Measurements from ENCODE around the gene RNASEH2B.

Gene RNASEH2B

DNA sequence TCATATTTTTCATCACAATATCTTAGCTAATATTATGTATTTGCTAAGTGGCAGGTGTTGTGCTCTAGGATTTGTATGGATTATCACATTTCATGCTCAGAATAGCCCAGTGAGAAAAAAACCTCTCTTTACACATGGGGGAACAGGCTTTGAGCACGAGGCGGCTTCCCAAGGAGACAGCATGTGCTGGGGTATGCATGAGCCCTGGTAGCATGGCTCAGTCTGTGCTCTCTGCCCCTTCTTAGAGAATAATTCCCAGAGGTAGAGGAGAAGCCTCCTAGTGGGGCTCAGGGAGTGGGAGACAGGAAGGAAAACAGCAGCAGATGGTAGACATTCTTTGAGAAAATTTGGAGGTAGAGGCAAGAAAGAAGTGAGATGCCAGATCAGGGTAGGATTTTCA is 31.6 kb downstream of the RNASEH2B start:
- no peak for DNase-seq (ENCODE audit: low read depth)

DNA sequence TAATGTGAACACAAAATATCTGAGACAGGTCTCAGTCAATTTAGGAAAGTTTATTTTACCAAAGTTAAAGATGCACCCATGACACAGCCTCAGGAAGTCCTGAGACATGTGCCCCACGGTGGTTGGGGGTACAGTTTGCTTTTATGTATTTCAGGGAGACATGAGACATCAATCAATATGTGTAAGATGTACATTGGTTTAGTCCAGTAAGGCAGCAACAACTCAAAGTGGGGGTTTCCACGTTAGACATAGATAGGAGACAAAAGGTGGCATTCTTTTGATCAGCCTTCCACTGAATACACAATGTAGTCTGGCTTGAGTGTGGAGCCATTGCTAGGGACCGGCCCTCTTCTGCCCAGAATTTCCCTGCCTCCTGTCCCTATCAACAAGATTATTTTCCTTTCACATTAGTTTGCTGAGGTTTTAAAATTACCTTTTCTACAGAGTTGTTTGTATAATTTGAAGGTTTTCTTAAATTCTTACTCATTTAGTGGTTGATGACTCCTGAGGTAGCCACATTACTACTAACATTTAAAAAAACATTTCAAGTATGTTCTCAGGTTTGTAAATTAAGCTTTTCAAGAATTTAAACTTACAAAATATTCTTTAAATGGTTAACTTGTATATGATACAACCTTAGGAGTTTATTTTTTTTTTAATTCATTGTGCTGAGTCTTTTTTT is 33.2 kb downstream of the RNASEH2B start:
- DNase-seq (ENCODE audit: low read depth), result no peak

DNA sequence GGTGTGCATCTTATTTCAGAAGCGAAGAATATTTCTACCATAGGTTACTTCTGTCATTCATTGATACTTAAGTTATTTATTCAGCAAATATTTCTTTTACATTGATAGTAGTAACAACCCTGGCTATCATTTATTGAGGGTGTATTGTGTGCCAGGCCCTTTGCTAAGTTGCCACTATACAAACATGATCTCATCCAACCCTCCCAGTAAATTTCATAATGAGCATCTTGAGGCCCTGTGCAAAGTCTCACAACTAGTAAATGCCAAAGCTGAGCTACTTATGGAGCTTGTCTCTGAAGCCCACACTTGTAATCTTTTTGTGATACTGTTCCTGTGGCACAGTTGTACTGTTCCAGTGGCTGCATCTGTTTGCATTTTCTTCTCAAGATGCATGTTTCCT is 36.1 kb downstream of the RNASEH2B start:
- DNase-seq (ENCODE audit: low read depth), result no peak

DNA sequence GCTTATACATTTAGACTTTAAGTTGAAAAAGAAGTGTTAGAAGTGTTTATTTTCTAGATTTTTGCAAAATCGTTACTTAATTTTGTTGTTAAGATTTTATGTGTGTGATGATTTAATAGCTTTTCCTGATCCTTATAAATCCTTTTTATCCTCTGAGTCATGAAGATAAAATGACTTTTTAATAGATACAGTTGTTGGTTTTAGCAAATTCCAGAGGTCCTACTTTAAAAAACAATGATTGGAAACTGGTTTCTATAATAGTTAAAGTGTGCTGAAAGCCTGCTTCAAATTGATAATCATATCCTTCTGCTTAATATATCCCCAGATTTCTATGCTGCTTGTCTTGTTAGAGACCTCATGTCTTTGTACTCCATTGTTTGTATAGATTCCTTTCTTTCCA is 39.0 kb downstream of the RNASEH2B start:
- no peak for DNase-seq (ENCODE audit: low read depth)

DNA sequence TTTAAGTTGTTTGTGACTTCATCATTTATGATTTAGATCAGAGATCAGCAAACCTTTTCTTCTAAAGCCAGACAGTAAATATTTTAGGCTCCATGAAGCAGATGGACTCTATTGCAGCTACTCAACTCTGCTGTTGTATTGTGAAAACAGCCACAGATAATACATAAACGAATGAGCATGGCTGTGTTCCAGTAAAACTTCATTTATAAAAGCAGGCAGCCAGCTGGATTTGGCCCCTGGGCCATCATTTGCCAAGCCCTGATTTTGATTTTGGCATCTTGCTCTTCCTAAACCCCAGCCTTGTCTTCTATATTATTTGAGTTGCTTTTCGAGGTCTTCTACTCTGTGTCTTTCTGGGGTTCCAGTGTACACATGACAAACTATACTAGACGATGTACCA is 41.3 kb downstream of the RNASEH2B start:
- DNase-seq (ENCODE audit: low read depth), result no peak

DNA sequence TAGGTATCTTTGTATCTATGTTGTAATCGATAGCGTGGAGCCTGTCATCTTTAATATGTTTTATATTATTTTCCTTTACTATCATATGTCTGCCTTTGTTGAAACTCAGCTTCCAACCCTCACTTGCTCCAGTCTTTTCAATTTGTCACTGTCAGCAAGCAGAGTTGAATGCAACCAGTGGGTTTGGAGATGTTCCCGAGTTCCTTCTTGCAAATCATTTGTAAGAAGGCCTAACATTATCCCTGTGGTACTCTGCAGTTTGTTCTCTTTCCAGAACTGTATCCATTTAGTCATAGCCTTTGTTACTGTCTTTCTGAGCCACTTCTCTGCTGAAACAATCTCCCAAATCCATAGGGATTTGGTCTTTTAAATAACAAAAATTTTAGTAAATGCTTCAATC is 41.8 kb downstream of the RNASEH2B start:
- DNase-seq (ENCODE audit: low read depth), result no peak

DNA sequence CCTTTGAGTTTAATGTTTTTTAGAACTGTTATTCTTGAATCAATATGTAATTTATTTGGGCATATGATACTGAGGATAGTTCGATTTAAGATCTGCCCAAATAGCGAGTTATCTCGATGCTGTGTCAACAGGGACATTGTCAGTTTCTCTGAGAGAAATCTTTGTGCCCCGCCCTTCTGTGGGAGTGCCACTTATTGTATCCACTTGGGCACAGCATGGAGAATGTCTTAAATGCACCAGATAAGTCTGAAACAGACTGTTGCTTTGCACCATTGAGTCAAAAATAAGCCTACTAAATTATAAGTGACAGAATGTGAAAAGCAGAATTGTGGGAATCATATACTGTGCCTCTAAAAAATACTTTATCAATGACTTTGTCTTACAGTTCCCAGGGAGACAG is 45.6 kb downstream of the RNASEH2B start:
- no peak for DNase-seq (ENCODE audit: low read depth)

DNA sequence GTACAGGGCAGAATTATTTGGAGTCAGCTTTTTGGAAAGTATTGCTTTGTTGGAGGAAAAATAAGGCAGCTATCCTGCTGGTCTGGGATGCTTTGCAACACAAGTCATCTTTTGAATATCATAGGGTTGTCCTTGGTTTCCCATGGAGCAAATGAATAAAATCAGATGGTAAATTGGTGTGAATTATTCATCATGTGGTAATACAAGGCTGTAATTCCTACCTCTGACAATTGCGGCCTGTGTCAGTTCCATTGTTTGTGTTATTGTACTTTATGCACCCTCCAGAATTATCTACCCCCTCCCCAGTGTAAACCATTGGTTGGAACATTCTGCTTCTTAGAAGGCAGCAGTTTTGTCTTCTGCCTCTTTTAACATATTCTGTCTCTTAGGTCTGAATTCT is 46.2 kb downstream of the RNASEH2B start:
- no peak for DNase-seq (ENCODE audit: low read depth)

DNA sequence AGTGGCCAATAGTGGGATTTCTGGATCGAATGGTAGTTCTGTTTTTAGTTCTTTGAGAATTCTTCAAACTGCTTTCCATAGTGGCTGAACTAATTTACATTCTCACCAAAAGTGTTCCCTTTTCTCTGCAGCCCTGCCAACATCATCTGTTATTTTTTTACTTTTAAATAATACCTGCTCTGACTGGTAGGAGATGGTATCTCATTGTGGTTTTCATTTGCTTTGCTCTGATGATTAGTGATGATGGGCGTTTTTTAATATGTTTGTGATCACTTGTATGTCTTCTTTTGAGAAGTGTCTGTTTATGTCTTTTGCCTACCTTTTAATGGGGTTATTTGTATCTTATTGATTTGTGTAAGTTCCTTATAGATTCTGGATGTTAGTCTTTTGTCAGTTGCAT is 48.0 kb downstream of the RNASEH2B start:
- DNase-seq (ENCODE audit: low read depth), result no peak

DNA sequence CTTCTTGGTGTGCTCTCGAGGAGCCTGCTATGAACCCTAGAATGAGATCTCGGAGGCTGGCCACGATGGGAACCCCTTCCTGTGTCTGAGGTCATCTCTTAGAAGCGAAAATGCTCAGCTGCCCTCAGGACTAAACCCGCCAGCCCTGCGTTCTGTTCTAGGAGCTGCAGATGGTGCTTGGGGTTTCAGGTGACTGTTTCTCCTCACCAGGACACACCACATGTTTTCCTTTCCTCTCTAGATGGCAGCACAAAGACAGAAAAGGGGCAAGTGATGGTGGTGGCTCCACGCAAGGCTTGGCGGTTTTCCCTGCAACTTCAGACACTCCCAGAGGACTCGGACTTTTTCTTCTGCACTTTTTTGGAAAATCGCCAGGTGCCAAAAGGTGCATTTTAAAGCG is 60.1 kb downstream of the RNASEH2B start:
- no peak for DNase-seq (ENCODE audit: low read depth)

DNA sequence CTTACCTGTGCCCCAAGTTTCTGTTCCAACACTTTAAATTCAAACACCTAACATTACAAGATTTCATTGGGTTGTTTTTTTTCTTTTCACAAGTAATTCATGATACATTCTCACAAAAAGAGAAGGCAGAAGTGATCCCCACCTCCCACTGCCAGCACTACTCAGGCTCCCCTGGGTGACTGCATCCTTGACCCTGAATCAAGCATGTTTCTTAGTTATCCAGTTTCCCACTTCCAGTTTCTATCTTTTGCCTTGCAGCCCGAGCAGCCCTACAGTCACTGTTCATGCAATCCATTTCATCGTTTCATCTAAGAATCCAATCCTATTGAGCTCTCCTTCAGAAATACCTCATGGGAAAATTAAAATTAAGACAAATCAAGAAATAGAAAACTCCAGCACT is 61.4 kb downstream of the RNASEH2B start:
- DNase-seq (ENCODE audit: low read depth), result no peak

DNA sequence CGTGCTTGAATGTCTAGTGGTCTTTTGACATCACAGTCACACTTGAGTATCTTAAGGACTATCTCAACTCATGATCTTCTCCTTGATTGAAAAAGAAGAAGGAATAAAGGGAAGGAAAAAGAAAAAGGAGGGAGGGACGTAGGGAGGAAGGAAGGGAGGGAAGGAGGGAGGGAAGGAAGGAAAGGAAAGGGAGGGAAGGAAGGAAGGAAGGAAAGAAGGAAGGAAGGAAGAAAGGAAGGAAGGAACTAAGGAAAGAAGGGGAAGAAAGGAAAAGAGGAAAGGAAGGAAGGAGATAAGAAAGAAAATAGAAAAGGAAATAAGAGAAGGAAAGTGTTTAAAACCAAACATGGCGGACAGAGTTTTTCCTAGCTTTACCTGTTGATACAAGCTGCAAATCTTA is 64.7 kb downstream of the RNASEH2B start:
- DNase-seq (ENCODE audit: low read depth), result no peak

DNA sequence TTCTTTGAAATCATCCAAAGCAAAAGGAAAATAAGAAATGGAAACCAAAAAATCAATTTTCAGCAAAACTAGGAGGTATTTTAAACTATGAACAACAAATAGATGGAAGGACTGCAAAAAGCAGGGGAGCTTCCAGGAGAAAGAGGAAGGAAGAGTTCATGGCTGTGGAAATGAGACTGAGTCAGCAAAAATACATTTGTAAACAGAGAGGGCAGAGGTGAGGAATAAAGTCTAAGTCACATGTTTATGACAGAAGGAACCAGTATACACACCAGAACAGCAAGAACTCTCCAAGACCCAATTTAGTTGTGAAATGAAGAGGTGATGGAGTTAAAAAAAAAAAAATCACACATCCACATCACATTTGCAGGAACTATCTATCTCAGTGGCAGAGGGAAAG is 69.6 kb downstream of the RNASEH2B start:
- DNase-seq (ENCODE audit: low read depth), result no peak

DNA sequence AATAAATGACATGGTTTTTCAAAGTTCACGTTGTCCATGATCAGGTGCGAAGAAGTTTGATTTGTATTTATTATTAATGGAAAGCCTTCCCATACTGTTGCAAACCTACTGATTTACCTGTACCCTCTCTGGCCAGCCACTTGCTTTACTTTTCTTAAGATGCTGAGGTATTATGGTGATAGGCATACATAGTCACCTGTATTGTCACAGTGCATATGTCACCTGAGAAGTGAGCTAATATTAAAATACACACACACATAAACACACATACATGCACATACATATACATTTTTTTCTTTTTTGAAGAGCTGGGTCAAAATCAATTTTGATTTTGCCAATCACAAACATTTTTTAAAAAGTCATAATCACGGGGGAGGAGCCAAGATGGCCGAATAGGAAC is 72.1 kb downstream of the RNASEH2B start:
- DNase-seq (ENCODE audit: low read depth), result no peak

DNA sequence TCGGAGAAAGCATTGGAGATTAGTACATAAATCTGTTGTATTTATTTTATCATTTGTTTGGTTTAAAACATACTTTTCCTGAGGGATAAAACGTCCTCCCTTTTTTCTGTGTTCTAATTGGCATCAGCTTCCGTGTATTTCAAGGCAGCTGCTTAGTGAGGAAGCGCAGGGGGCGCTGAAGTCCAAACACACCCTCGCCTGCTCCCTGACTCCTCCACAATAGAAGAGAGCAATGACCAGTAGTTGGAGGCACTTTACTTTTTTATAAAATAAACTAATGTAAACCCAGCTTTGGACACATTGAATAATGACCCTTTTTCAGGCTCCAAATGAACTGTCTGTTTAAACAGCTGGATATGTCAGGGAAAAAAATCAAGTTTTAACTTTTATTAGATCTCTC is 79.9 kb downstream of the RNASEH2B start:
- DNase-seq (ENCODE audit: low read depth), result no peak

DNA sequence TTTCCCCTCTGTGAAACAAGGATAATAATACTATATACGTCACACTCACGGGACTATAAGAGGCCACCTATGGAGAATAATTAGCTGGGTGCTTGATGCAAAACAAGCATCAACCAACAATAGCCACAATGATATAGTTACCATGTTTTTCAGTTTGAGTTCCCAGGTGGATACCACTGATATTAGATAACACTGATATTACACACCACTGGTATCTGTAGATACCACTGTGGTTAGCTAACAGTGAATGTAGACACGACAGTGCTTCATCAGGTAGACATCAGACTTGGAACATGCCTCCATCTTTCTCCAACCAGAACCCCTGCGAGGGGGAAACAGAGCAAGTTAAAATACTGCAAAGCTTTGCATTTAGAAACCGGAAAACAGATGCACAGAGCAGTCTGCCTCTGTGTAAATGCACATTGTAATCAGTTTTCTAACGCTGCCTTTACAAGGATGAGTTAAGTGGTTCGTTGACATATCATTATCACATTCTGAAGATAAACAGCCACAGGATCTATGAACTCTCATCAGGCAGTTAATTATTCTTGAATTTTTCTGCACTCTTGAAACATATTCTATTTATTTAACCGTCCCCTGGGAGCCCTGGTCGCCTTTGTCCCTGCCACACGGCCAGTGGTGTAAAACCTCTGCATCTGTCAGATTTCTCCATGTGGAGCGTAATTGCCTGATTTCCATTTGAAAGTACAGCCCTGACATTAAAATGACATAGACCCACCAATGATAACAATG is 80.7 kb downstream of the RNASEH2B start:
- no peak for DNase-seq (ENCODE audit: low read depth)

DNA sequence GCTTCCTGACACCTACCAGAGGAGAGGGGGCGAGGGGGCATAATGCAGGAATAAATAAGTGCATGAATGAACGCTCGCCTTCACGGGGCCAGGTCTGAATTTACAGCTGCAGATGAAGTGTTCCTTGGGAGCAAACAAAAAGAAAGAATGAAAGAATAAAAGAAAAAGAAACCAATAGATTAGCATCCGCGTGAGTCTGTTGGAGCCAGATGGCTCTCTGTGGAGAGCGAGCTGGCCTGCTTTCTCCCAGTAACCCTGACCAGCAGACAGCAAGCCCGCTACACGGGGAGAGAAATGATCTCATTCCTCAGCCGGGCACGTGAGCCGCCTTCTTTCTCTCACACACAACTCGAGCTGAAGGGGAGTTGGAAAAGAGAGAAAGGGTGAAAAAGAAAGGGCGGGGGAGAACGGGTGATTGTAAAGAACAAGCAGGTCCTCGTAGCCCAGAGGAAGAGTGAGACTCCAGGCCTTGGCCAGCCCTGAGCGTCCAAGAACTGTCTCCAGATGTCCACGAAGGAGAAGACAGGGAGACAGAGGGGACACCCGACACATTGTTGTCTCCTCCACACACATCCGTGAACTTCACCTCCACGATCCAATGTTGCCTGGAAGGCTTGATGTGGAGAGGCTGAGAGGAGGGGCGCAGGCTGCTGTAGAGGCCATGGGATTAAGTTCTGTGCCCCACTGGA is 81.4 kb downstream of the RNASEH2B start:
- peak; percentile 31 for DNase-seq (ENCODE audit: low read depth)

DNA sequence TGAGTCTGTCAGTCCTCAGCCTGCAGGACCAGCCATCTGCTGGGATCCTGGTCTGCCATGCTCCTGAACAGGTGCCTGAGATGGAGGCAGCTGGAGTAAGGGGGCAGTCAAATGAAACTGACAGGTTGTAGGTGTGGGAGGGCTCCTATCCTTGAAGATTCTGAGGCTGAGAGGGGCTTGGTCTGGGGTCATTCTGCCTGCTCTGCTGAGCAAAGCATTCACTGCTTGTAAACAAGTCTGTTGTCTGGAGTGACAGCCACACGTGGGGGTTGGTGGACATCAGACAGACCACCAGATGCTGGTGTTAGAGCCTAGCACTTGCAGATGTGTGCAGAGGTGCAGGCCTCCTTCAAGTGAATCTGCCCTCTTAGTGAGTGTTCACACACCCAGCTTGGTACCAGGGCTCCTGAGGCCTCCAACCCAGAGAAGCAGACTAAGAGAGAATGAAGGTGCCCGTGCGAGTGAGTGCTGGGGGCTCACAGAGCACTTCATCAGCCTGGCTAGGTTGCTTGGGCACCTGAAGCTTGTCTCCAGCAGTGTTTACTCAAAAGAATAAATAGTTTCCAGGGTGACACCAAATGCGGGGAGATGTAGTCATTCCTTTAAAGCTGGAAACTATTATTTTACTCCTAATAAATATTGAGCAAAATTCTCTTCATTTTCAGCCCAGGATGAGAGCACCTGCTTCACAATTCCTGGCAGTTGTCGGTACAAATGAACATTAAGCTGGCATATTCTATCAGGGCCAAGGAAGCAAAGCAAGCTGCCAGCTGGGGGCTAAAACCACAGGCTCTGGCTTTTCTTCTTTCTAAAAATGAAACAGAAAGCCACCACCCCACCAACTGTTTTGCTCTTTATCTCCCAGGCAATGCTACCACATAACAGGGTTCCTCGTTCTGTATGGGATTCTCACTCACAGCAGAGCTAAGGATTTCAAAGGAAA is 82.3 kb downstream of the RNASEH2B start:
- no peak for DNase-seq (ENCODE audit: low read depth)

DNA sequence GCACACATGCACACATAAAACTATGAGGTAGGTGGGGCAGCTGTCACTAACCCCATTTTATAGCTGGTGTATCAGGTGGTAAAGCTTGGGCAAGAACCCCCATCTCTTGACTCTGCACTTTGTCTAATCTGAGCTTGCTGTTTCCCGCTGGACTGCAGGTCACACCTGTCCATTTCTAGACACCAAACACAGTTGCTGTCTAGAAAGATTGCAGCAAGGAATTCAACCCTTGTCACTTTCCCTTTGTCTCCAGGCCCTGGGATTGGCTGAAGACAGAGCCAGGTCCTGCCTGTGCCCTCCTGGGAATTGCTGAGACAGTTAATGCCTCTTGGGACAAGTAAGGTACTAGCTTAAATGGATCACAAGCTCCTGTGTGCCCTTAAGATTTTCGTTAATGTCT is 83.8 kb downstream of the RNASEH2B start:
- no peak for DNase-seq (ENCODE audit: low read depth)

DNA sequence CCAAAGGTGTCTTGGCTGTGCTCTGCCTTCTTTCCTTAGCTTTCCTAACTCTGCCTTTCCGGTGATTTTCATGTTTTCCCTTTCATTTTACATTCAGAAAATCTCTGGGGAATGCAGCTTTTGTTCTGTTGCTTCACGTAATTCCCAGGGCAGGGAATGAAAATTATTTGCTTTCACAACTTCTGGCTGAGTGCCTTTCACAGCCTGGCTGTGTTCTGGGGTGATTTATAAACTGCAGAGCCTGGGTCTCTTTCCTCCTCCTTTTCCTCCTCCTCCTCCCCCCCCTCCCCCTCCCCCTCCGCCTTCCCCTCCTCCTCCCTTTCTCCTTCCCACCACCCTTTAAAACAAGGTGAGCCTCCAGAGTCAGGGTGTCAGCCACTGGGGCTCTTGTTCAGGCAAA is 84.3 kb downstream of the RNASEH2B start:
- DNase-seq (ENCODE audit: low read depth), result no peak

DNA sequence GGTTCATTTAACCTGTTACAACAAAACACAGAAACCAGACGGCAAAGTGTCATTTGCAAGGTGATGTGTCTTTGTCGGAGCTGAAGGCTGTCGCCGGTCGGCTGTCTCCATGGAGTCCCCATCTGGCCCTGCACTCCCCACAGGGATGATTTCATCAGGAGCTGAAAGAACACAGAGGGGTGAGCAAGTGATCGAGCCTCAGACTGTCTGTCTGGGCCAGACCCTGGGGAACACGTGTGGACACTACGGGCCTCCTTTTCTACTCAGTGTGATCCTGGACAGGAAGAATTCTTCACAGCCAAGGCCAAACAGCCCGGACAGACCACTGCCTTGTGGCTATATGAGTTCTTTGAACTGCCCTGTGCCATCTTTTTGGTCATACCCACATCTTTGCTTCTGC is 85.1 kb downstream of the RNASEH2B start:
- no peak for DNase-seq (ENCODE audit: low read depth)

DNA sequence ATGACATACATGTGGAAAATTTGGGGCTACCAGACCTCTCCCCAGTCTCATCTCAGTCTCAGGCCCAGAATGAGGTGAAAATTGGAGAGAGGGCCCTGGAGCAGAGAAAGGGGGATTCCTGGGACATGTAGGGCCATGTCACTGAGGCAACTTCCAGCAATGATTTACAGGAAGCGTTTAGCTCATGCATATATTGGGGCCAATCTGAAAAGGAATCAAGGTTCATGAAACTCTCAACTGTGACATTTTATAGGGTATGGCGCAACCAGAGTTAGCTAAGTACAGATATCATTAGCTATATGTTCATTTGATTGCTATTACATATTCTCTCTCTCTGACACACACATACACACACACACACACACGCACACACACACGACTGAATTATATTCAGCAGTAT is 86.3 kb downstream of the RNASEH2B start:
- no peak for DNase-seq (ENCODE audit: low read depth)

Data from fibroblast of the conjunctiva (primary cell).